ENCODE measurements around the gene PTPN9. TPM values are rescaled to one million over a fixed set of nuclear protein-coding genes. Genes with fewer than 3 reads are reported as not detected.
A peak's percentile ranks its signal among the peaks of the same experiment; 100 is the strongest.

Gene PTPN9
- total and polyA plus RNA-seq, 2 of the 13 experiments (the other 11 are each of a cell fraction or from before 2014, with no cell fraction given), result 16.6 to 19.9 TPM

GRCh38 chr15:75453703-75454470 is 125.2 kb downstream of the PTPN9 start (continued):
- TF ChIP-seq MNT (IDR thresholded peaks at IDR 0.05) (peak; percentile 46), SIN3A (IDR thresholded peaks at IDR 0.05; ENCODE audit: borderline replicate concordance, low read depth, low read length) (peak; percentile 84), SNAPC2 (CRISPR knock-in tag; IDR thresholded peaks at IDR 0.05) (peak; percentile 91; the same call in 1 of the 2 replicates), FOXC1 (CRISPR knock-in tag; IDR thresholded peaks at IDR 0.05; ENCODE audit: borderline replicate concordance) (peak; percentile 65; the same call in 1 of the 2 replicates), TEAD3 (CRISPR knock-in tag; optimal IDR thresholded peaks at IDR 0.05; ENCODE audit: borderline replicate concordance) (peak; percentile 41), AKAP8 (CRISPR knock-in tag; IDR thresholded peaks at IDR 0.05) (peak; percentile 92), NFATC3 (CRISPR knock-in tag; IDR thresholded peaks at IDR 0.05) (no peak), ZNF841 (CRISPR knock-in tag; IDR thresholded peaks at IDR 0.05; ENCODE audit: borderline replicate concordance) (no peak), RFX3 (CRISPR knock-in tag; IDR thresholded peaks at IDR 0.05) (no peak), MED1 (CRISPR knock-in tag; IDR thresholded peaks at IDR 0.05) (0 out of 2 replicates have a peak, but pooled peaks have one; percentile 6), ZNF740 (CRISPR knock-in tag; IDR thresholded peaks at IDR 0.05) (no peak), MED8 (CRISPR knock-in tag; IDR thresholded peaks at IDR 0.05; ENCODE audit: insufficient replicate concordance) (no peak), ZNF263 (CRISPR knock-in tag; IDR thresholded peaks at IDR 0.05) (0 out of 2 replicates have a peak, but pooled peaks have one; percentile 4), ZNF670 (CRISPR knock-in tag; IDR thresholded peaks at IDR 0.05; ENCODE audit: borderline replicate concordance) (no peak), ZNF264 (CRISPR knock-in tag; IDR thresholded peaks at IDR 0.05) (no peak), FOXA3 (CRISPR knock-in tag; IDR thresholded peaks at IDR 0.05) (peak; percentile 11; the same call in 1 of the 2 replicates), SSRP1 (CRISPR knock-in tag; IDR thresholded peaks at IDR 0.05) (no peak), HMG20A (CRISPR knock-in tag; IDR thresholded peaks at IDR 0.05; ENCODE audit: borderline replicate concordance) (no peak), PHF21A (CRISPR knock-in tag; IDR thresholded peaks at IDR 0.05) (no peak), NPAS2 (CRISPR knock-in tag; IDR thresholded peaks at IDR 0.05; ENCODE audit: borderline replicate concordance) (no peak)
- TF ChIP-seq, protein P1, sequence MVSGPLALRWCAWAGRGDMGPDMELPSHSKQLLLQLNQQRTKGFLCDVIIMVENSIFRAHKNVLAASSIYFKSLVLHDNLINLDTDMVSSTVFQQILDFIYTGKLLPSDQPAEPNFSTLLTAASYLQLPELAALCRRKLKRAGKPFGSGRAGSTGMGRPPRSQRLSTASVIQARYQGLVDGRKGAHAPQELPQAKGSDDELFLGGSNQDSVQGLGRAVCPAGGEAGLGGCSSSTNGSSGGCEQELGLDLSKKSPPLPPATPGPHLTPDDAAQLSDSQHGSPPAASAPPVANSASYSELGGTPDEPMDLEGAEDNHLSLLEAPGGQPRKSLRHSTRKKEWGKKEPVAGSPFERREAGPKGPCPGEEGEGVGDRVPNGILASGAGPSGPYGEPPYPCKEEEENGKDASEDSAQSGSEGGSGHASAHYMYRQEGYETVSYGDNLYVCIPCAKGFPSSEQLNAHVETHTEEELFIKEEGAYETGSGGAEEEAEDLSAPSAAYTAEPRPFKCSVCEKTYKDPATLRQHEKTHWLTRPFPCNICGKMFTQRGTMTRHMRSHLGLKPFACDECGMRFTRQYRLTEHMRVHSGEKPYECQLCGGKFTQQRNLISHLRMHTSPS (CRISPR knock-in tag; IDR thresholded peaks at IDR 0.05; ENCODE audit: low read depth), result peak; percentile 55; the same call in 1 of the 2 replicates
- TF ChIP-seq, protein P2, sequence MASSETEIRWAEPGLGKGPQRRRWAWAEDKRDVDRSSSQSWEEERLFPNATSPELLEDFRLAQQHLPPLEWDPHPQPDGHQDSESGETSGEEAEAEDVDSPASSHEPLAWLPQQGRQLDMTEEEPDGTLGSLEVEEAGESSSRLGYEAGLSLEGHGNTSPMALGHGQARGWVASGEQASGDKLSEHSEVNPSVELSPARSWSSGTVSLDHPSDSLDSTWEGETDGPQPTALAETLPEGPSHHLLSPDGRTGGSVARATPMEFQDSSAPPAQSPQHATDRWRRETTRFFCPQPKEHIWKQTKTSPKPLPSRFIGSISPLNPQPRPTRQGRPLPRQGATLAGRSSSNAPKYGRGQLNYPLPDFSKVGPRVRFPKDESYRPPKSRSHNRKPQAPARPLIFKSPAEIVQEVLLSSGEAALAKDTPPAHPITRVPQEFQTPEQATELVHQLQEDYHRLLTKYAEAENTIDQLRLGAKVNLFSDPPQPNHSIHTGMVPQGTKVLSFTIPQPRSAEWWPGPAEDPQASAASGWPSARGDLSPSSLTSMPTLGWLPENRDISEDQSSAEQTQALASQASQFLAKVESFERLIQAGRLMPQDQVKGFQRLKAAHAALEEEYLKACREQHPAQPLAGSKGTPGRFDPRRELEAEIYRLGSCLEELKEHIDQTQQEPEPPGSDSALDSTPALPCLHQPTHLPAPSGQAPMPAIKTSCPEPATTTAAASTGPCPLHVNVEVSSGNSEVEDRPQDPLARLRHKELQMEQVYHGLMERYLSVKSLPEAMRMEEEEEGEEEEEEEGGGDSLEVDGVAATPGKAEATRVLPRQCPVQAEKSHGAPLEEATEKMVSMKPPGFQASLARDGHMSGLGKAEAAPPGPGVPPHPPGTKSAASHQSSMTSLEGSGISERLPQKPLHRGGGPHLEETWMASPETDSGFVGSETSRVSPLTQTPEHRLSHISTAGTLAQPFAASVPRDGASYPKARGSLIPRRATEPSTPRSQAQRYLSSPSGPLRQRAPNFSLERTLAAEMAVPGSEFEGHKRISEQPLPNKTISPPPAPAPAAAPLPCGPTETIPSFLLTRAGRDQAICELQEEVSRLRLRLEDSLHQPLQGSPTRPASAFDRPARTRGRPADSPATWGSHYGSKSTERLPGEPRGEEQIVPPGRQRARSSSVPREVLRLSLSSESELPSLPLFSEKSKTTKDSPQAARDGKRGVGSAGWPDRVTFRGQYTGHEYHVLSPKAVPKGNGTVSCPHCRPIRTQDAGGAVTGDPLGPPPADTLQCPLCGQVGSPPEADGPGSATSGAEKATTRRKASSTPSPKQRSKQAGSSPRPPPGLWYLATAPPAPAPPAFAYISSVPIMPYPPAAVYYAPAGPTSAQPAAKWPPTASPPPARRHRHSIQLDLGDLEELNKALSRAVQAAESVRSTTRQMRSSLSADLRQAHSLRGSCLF (CRISPR knock-in tag; IDR thresholded peaks at IDR 0.05; ENCODE audit: borderline replicate concordance), result no peak

All from HepG2 (cell line).